Keratinocyte (primary cell): ENCODE measurements around the gene IGFALS. TPM values are rescaled to one million over a fixed set of nuclear protein-coding genes. Genes with fewer than 3 reads are reported as not detected.
"Not testable (repeated sequence)": the region's sequence is repeated elsewhere in the genome, so short reads cannot be mapped to it uniquely, and the experiment has no call there.

Experiments
- DNase-seq: peaks from one replicate; pipeline ENCODE4 v3.0.0-alpha.2; 2011; ENCODE audit warnings: low read depth, missing footprints, low spot score
- FAIRE-seq: peaks from 2 replicates; lab custom pipeline; 2011; peaks lifted over from hg19 to GRCh38; lab: Jason Lieb, UNC
- H2AFZ ChIP-seq: 2 replicates; pipeline ENCODE4 v1.6.0; 2012; ENCODE audit warnings: low read length, control low read depth, inconsistent platforms; ENCODE audit not compliant: control insufficient read depth
- H3K27ac ChIP-seq: 2 replicates; pipeline ENCODE4 v1.5.1; 2011; ENCODE audit warnings: low read length; ENCODE audit not compliant: control insufficient read depth, insufficient read depth
- H3K27me3 ChIP-seq: 3 replicates; pipeline ENCODE4 v1.6.0; 2011; ENCODE audit warnings: low read length; ENCODE audit not compliant: control insufficient read depth, insufficient read depth; ENCODE audit errors: extremely low read depth
- H3K36me3 ChIP-seq, 2 experiments: 2 replicates in 1 of 2; 3 replicates in 1 of 2; pipeline ENCODE4 v1.5.1; 2011; ENCODE audit warnings: low read length in 2 of 2, mild to moderate bottlenecking in 1 of 2; ENCODE audit not compliant: control insufficient read depth in 2 of 2, insufficient read depth in 2 of 2; ENCODE audit errors: extremely low read depth in 1 of 2
- H3K4me1 ChIP-seq: 3 replicates; pipeline ENCODE4 v1.5.1; 2011; ENCODE audit warnings: low read length; ENCODE audit not compliant: control insufficient read depth, insufficient read depth; ENCODE audit errors: extremely low read depth
- H3K4me2 ChIP-seq: 3 replicates; pipeline ENCODE4 v1.6.0; 2011; ENCODE audit warnings: low read depth, low read length; ENCODE audit not compliant: control insufficient read depth, insufficient read depth; ENCODE audit errors: extremely low read depth
- H3K4me3 ChIP-seq, 3 experiments: fragments of 200-600 bp in 1 of 3; sonication (generic) in 1 of 3; 2 replicates in 2 of 3; 3 replicates in 1 of 3; pipeline ENCODE4 v1.5.1; 2011 to 2016; ENCODE audit warnings: low read length in 3 of 3, mild to moderate bottlenecking in 3 of 3, control low read depth in 2 of 3, inconsistent platforms in 1 of 3, low read depth in 1 of 3, mixed read lengths in 1 of 3, mixed run types in 1 of 3, moderate library complexity in 1 of 3; ENCODE audit not compliant: control insufficient read depth in 2 of 3, insufficient read depth in 2 of 3; ENCODE audit errors: extremely low read depth in 1 of 3
- H3K79me2 ChIP-seq: 2 replicates; pipeline ENCODE4 v1.6.0; 2012; ENCODE audit warnings: low read length; ENCODE audit not compliant: control insufficient read depth, insufficient read depth
- H3K9ac ChIP-seq: 3 replicates; pipeline ENCODE4 v1.6.0; 2011; ENCODE audit warnings: low read length; ENCODE audit not compliant: control insufficient read depth, insufficient read depth; ENCODE audit errors: extremely low read depth
- H3K9me1 ChIP-seq: 3 replicates; pipeline ENCODE4 v1.6.0; 2011; ENCODE audit warnings: low read length; ENCODE audit not compliant: control insufficient read depth, insufficient read depth; ENCODE audit errors: extremely low read depth
- H3K9me3 ChIP-seq: 2 replicates; pipeline ENCODE4 v1.5.1; 2012; ENCODE audit warnings: low read depth, low read length; ENCODE audit not compliant: control insufficient read depth
- H4K20me1 ChIP-seq: 3 replicates; pipeline ENCODE4 v1.6.0; 2011; ENCODE audit warnings: low read length; ENCODE audit not compliant: control insufficient read depth, insufficient read depth; ENCODE audit errors: extremely low read depth
- CTCF ChIP-seq, 3 experiments: IDR thresholded peaks in 1 of 3; conservative IDR thresholded peaks in 1 of 3; optimal IDR thresholded peaks in 1 of 3; 2 replicates in 2 of 3; 3 replicates in 1 of 3; pipeline versions ENCODE3 to v1.5.1; 2011; ENCODE audit warnings: low read length in 3 of 3, mild to moderate bottlenecking in 3 of 3, moderate library complexity in 2 of 3, control low read depth in 1 of 3, inconsistent platforms in 1 of 3; ENCODE audit not compliant: insufficient read depth in 2 of 3; ENCODE audit errors: extremely low read depth in 1 of 3
- EZH2 ChIP-seq: IDR thresholded peaks from one replicate; pipeline ENCODE4 v1.6.1; 2012; ENCODE audit warnings: inconsistent platforms, mild to moderate bottlenecking, low read length, moderate library complexity
- dilution Hi-C: fragments of 300-500 bp; cut with MboI; formaldehyde crosslinking; loops from one replicate; pipeline ENCODE4 v1.7.0; 2020; ENCODE audit warnings: low sequenced_read_pairs; ENCODE audit not compliant: extremely low pct_ligation_motif_present
- polyA plus RNA-seq, 5 experiments: library from polyadenylated mRNA; depleted of rRNA in 3 of 5; stranded (reverse) in 3 of 5; stranded (forward) in 1 of 5; unstranded in 1 of 5; fragments of >200 nt; gene quantifications; 1 replicate in 1 of 5; 2 replicates in 3 of 5; 3 replicates in 1 of 5; pipeline versions ENCODE4 v1.2.1 to v1.2.3, GENCODE V29; 2011 to 2012; ENCODE audit warnings: missing spikeins in 2 of 5, low read depth in 1 of 5, low replicate concordance in 1 of 5

The IGFALS gene
- polyA plus RNA-seq, 1 donor (not counting 4 experiments of a cell fraction or from before 2014, with no cell fraction given) = not detected

- Histone ChIP-seq H3K9ac (no peak overlapping the region), H3K9me1 (no peaks in the 10 kb centered on the region), H2AFZ (no peak overlapping the region), H3K9me3 (peaks cover 2% of the 10 kb centered on the region), H3K4me2 (no peak overlapping the region), H3K36me3 (no peaks in the 10 kb centered on the region), H3K27ac (no peak overlapping the region), H4K20me1 (no peaks in the 10 kb centered on the region), H3K4me1 (no peaks in the 10 kb centered on the region), H3K79me2 (no peaks in the 10 kb centered on the region), H3K4me3 (no peak overlapping the region), H3K27me3 (no peaks in the 10 kb centered on the region)
- FAIRE-seq = no peak
- dilution Hi-C loops = no loop called here
- TF ChIP-seq EZH2 = no peak
- TF ChIP-seq CTCF (optimal IDR thresholded peaks at IDR 0.05 in 1 of 3, IDR thresholded peaks at IDR 0.05 in 1 of 3, conservative IDR thresholded peaks at IDR 0.05 in 1 of 3; ENCODE audit: extremely low read depth in 1 of 3, insufficient read depth in 2 of 3, low read length in 3 of 3) = no peak
- no peak for DNase-seq
These were observed 7.2 kb upstream of the IGFALS start for GRCh38 chr16:1800701-1801100.

- H3K9me1 ChIP-seq, H2AFZ ChIP-seq, H3K9me3 ChIP-seq, DNase-seq, H3K36me3 ChIP-seq, H3K27ac ChIP-seq, H3K4me1 ChIP-seq, FAIRE-seq, H3K4me3 ChIP-seq, H4K20me1 ChIP-seq, H3K4me2 ChIP-seq, H3K9ac ChIP-seq, dilution Hi-C loops, H3K79me2 ChIP-seq, H3K27me3 ChIP-seq: not testable (repeated sequence)
These were observed 5.8 kb upstream of the IGFALS start for GRCh38 chr16:1799263-1799662.
